HepG2 (cell line): ENCODE results near the gene IFIH1. TPM values are rescaled to one million over a fixed set of nuclear protein-coding genes. Genes with fewer than 3 reads are reported as not detected.

ENCODE experiments used
- ATAC-seq: fragments of 200-7000 bp; cut with Tn5 transposase; 3 replicates; pipeline ENCODE4 v1.9.1; 2020; ENCODE audit warnings: mild to moderate bottlenecking, moderate library complexity
- BruUV-seq: library from RNA; stranded (reverse); fragments of 400-500 nt; replicated peaks from 2 replicates; lab custom pipeline; 2021; lab: Mats Ljungman, UMichigan
- CTCF ChIA-PET: fragments of 300-600 bp; formaldehyde crosslinking; extraction: SDS; loops from one replicate; lab custom pipeline; 2021; ENCODE audit warnings: low total read pairs, inconsistent platforms, low intra/inter-chr PET ratio; lab: Yijun Ruan, JAX
- POLR2A ChIA-PET: fragments of 350-600 bp; sonication (Branson Sonifier 250); formaldehyde crosslinking; loops from one replicate; lab custom pipeline; 2020; ENCODE audit warnings: antibody characterized with exemption, inconsistent platforms; lab: Yijun Ruan, JAX
- DNase-seq: peaks from one replicate; pipeline ENCODE4 v3.0.0-alpha.2; 2015; ENCODE audit warnings: low spot score
- FAIRE-seq: peaks from 3 replicates; lab custom pipeline; 2011; peaks lifted over from hg19 to GRCh38; lab: Jason Lieb, UNC
- H2AFZ ChIP-seq: one replicate; pipeline ENCODE4 v1.6.1; 2011; ENCODE audit warnings: low read length, inconsistent platforms
- H3K27ac ChIP-seq: fragments of 300-600 bp; 3 replicates; pipeline ENCODE4 v1.8.0; 2011; ENCODE audit warnings: mixed run types, mild to moderate bottlenecking, mixed read lengths, low read length, inconsistent platforms; ENCODE audit not compliant: insufficient read depth; ENCODE audit errors: extremely low read length
- H3K27me3 ChIP-seq, 2 experiments: fragments of 200-600 bp in 1 of 2; 2 replicates in 1 of 2; 3 replicates in 1 of 2; pipeline versions ENCODE4 v1.6.0 to v1.8.0; 2011; ENCODE audit warnings: low read length in 2 of 2, mild to moderate bottlenecking in 2 of 2, moderate library complexity in 2 of 2, inconsistent platforms in 1 of 2; ENCODE audit not compliant: insufficient read depth in 2 of 2, control insufficient read depth in 1 of 2
- H3K36me3 ChIP-seq, 2 experiments: fragments of 200-600 bp in 1 of 2; replicated peaks in 1 of 2; 2 replicates in 1 of 2; 3 replicates in 1 of 2; pipeline versions ENCODE4 v1.5.1 to v1.8.0; 2011; ENCODE audit warnings: low read length in 2 of 2, inconsistent platforms in 1 of 2; ENCODE audit not compliant: insufficient read depth in 2 of 2, control insufficient read depth in 1 of 2
- H3K4me1 ChIP-seq: 2 replicates; pipeline ENCODE4 v1.5.1; 2012; ENCODE audit warnings: low read length, inconsistent platforms; ENCODE audit not compliant: insufficient read depth
- H3K4me2 ChIP-seq: 2 replicates; pipeline ENCODE4 v1.6.0; 2011; ENCODE audit warnings: low read depth, low read length, inconsistent platforms
- H3K4me3 ChIP-seq, 3 experiments: fragments of 200-600 bp in 1 of 3; sonication (generic), shearing (Covaris generic) in 1 of 3; replicated peaks in 1 of 3; 2 replicates each; pipeline ENCODE4 v1.5.1; 2011 to 2016; ENCODE audit warnings: low read length in 3 of 3, inconsistent platforms in 2 of 3, low read depth in 2 of 3, mild to moderate bottlenecking in 2 of 3, control low read depth in 1 of 3, mixed read lengths in 1 of 3; ENCODE audit not compliant: insufficient read depth in 1 of 3
- H3K79me2 ChIP-seq: one replicate; pipeline ENCODE4 v1.6.1; 2011; ENCODE audit warnings: low read length, inconsistent platforms; ENCODE audit not compliant: insufficient read depth
- H3K9ac ChIP-seq: 2 replicates; pipeline ENCODE4 v1.6.0; 2011; ENCODE audit warnings: mild to moderate bottlenecking, low read depth, low read length, inconsistent platforms; ENCODE audit not compliant: insufficient read depth
- H3K9me3 ChIP-seq: 2 replicates; pipeline ENCODE4 v1.5.1; 2012; ENCODE audit warnings: mild to moderate bottlenecking, low read length
- H4K20me1 ChIP-seq: 2 replicates; pipeline ENCODE4 v1.6.0; 2011; ENCODE audit warnings: inconsistent platforms, mild to moderate bottlenecking, low read length, moderate library complexity; ENCODE audit not compliant: insufficient read depth
- FUBP1 ChIP-seq: sonication (generic); formaldehyde crosslinking; IDR thresholded peaks from 2 replicates; pipeline ENCODE4 v1.5.1; 2020; ENCODE audit warnings: missing genetic modification reagents, mild to moderate bottlenecking, borderline replicate concordance
- HNF4G ChIP-seq, 2 experiments: sonication (generic) in 1 of 2; formaldehyde crosslinking in 1 of 2; IDR thresholded peaks; 2 replicates each; pipeline versions ENCODE4 v1.4.0 to v1.6.1; 2011 to 2020; ENCODE audit warnings: borderline replicate concordance in 2 of 2, low read depth in 2 of 2, mild to moderate bottlenecking in 2 of 2, low read length in 1 of 2, missing genetic modification reagents in 1 of 2, moderate library complexity in 1 of 2
- KAT8 ChIP-seq: IDR thresholded peaks from 2 replicates; pipeline ENCODE4 v1.6.1; 2016; ENCODE audit warnings: missing genetic modification reagents, missing compliant biosample characterization
- KLF12 ChIP-seq: sonication (generic); formaldehyde crosslinking; IDR thresholded peaks from 2 replicates; pipeline ENCODE4 v1.4.0; 2020; ENCODE audit warnings: missing genetic modification reagents, borderline replicate concordance
- MNT ChIP-seq: fragments of 450-650 bp; IDR thresholded peaks from 2 replicates; pipeline ENCODE4 v1.6.1; 2016
- PAX8 ChIP-seq: sonication (generic); formaldehyde crosslinking; IDR thresholded peaks from 2 replicates; pipeline ENCODE4 v1.8.0; 2022; ENCODE audit warnings: mild to moderate bottlenecking, missing genetic modification reagents, borderline replicate concordance
- SNAPC2 ChIP-seq: sonication (generic); formaldehyde crosslinking; IDR thresholded peaks from 2 replicates; pipeline ENCODE4 v1.8.1; 2022; ENCODE audit warnings: mild to moderate bottlenecking, missing genetic modification reagents
- ZBTB21 ChIP-seq: sonication (generic); formaldehyde crosslinking; IDR thresholded peaks from 2 replicates; pipeline ENCODE4 v1.4.0; 2020; ENCODE audit warnings: missing genetic modification reagents
- ZKSCAN5 ChIP-seq: sonication (generic); formaldehyde crosslinking; IDR thresholded peaks from 2 replicates; pipeline ENCODE4 v1.5.1; 2020; ENCODE audit warnings: mild to moderate bottlenecking, missing genetic modification reagents
- ZSCAN22 ChIP-seq: sonication (generic); formaldehyde crosslinking; IDR thresholded peaks from 2 replicates; pipeline ENCODE4 v1.4.0; 2020; ENCODE audit warnings: mild to moderate bottlenecking, missing genetic modification reagents
- WGBS: methylation state at CpG from one replicate; pipeline ENCODE4 v1.1.6; 2017; ENCODE audit warnings: low lambda C conversion rate; 5-methylcytosine and 5-hydroxymethylcytosine counted together
- in situ Hi-C: cut with HindIII; loops from 2 replicates; pipeline ENCODE4 v1.10.0; 2017; ENCODE audit warnings: low pct_unique_long_range_greater_than_20kb; ENCODE audit not compliant: extremely low pct_ligation_motif_present
- intact Hi-C: fragments of 100-400 bp; cut with micrococcal nuclease; formaldehyde crosslinking; loops from one replicate; pipeline ENCODE4 v1.10.0; 2022; ENCODE audit not compliant: unreplicated experiment
- polyA plus RNA-seq, 8 experiments: library from polyadenylated mRNA; depleted of rRNA in 3 of 8; stranded (reverse) in 7 of 8; unstranded in 1 of 8; fragments of >200 nt; fragmentation: Illumina TruSeq in 4 of 8; extraction: Trizol in 4 of 8; gene quantifications; 2 replicates each; pipeline versions ENCODE4 v1.2.1 to v1.2.3, GENCODE V29; 2011 to 2016; ENCODE audit warnings: low read depth in 4 of 8, missing spikeins in 1 of 8, mixed read lengths in 1 of 8; ENCODE audit not compliant: insufficient read depth in 1 of 8
- total RNA-seq, 5 experiments: library from RNA; depleted of rRNA; stranded (reverse); fragments of >200 nt; fragmentation: Illumina TruSeq; extraction: Trizol; gene quantifications; 2 replicates each; pipeline ENCODE4 v1.2.3, GENCODE V29; 2016; ENCODE audit warnings: low read depth in 1 of 5
- TF ChIP-seq, protein P1 (sequence below): sonication (generic); formaldehyde crosslinking; IDR thresholded peaks from 2 replicates; pipeline ENCODE4 v1.4.0; 2020; ENCODE audit warnings: mild to moderate bottlenecking, missing genetic modification reagents
- TF ChIP-seq, protein P2 (sequence below): sonication (generic); formaldehyde crosslinking; IDR thresholded peaks from 2 replicates; pipeline ENCODE4 v1.5.1; 2020; ENCODE audit warnings: missing genetic modification reagents, mild to moderate bottlenecking, borderline replicate concordance

The IFIH1 gene
- total and polyA plus RNA-seq, 2 of the 13 experiments (the other 11 are each of a cell fraction or from before 2014, with no cell fraction given) = 1.5 to 11.5 TPM

DNA sequence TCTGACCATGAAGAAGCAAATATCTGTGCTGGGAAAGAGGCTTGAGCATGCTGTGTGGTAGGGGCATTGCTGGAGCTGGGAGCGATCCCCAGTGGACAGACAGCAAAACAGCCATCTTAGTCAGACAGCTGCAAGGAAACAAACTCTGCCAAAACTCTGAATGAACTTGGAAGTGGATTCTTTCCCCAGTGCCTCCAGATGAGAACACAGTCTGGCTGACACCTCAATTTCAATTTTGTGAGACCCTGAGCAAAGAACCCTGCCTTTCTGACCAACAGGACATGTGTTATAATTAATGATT, 52.1 kb downstream of the IFIH1 start:
- no peak overlapping the region for H3K9ac ChIP-seq
- intact Hi-C loops = no loop called here
- H4K20me1 ChIP-seq = no peaks in the 10 kb centered on the region
- no peak overlapping the region for H3K4me2 ChIP-seq
- no peak overlapping the region for H3K4me3 ChIP-seq
- no peaks in the 10 kb centered on the region for H3K79me2 ChIP-seq
- BruUV-seq = no TSS peak
- no peaks in the 10 kb centered on the region for H3K27me3 ChIP-seq
- 100% methylated on average over 1 of the region's 1 CpG for WGBS
- no peak overlapping the region for H3K27ac ChIP-seq
- H3K36me3 ChIP-seq = no peaks in the 10 kb centered on the region
- DNase-seq (no peak), FAIRE-seq (no peak), ATAC-seq (no peak)
- ChIA-PET CTCF (no interaction called here), POLR2A (no interaction called here)
- in situ Hi-C loops = no loop called here
- no peaks in the 10 kb centered on the region for H3K4me1 ChIP-seq
- no peak overlapping the region for H2AFZ ChIP-seq
- H3K9me3 ChIP-seq = no peaks in the 10 kb centered on the region
- TF ChIP-seq, protein P1, sequence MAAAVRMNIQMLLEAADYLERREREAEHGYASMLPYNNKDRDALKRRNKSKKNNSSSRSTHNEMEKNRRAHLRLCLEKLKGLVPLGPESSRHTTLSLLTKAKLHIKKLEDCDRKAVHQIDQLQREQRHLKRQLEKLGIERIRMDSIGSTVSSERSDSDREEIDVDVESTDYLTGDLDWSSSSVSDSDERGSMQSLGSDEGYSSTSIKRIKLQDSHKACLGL (CRISPR knock-in tag) = no peak
- TF ChIP-seq ZBTB21 (CRISPR knock-in tag) (no peak), PAX8 (CRISPR knock-in tag) (no peak)

GRCh38 chr2:162265666-162266459, 52.6 kb downstream of the IFIH1 start:
- Histone ChIP-seq H3K4me2 (no peak overlapping the region), H3K4me1 (no peaks in the 10 kb centered on the region), H3K79me2 (no peaks in the 10 kb centered on the region), H3K9me3 (no peaks in the 10 kb centered on the region), H4K20me1 (no peaks in the 10 kb centered on the region), H3K27ac (no peak overlapping the region), H3K36me3 (no peaks in the 10 kb centered on the region), H2AFZ (no peak overlapping the region), H3K9ac (no peak overlapping the region), H3K27me3 (no peaks in the 10 kb centered on the region), H3K4me3 (no peak overlapping the region)
- 73% methylated on average over 7 of the region's 7 CpGs for WGBS
- CTCF ChIA-PET = no interaction called here
- POLR2A ChIA-PET = no interaction called here
- in situ Hi-C loops = no loop called here
- intact Hi-C loops = no loop called here
- ATAC-seq (no peak), DNase-seq (no peak), FAIRE-seq (no peak)
- BruUV-seq = no TSS peak
- no peak for TF ChIP-seq SNAPC2 (CRISPR knock-in tag)
- no peak for TF ChIP-seq MNT
- TF ChIP-seq, protein P2, sequence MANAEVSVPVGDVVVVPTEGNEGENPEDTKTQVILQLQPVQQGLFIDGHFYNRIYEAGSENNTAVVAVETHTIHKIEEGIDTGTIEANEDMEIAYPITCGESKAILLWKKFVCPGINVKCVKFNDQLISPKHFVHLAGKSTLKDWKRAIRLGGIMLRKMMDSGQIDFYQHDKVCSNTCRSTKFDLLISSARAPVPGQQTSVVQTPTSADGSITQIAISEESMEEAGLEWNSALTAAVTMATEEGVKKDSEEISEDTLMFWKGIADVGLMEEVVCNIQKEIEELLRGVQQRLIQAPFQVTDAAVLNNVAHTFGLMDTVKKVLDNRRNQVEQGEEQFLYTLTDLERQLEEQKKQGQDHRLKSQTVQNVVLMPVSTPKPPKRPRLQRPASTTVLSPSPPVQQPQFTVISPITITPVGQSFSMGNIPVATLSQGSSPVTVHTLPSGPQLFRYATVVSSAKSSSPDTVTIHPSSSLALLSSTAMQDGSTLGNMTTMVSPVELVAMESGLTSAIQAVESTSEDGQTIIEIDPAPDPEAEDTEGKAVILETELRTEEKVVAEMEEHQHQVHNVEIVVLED = no peak
- TF ChIP-seq KLF12 (CRISPR knock-in tag) = no peak
- TF ChIP-seq FUBP1 = no peak
- TF ChIP-seq ZKSCAN5 (CRISPR knock-in tag) = no peak
- TF ChIP-seq HNF4G (IDR thresholded peaks at IDR 0.05; ENCODE audit: borderline replicate concordance, low read depth, low read length) = no peak
- TF ChIP-seq HNF4G (CRISPR knock-in tag; IDR thresholded peaks at IDR 0.05; ENCODE audit: borderline replicate concordance, low read depth) = no peak
- no peak for TF ChIP-seq ZSCAN22
- no peak for TF ChIP-seq KAT8 (CRISPR knock-in tag)
